Ascending aorta (tissue), 2 donors: ENCODE measurements around the gene PKD2L1. TPM values are rescaled to one million over a fixed set of nuclear protein-coding genes. Genes with fewer than 3 reads are reported as not detected.

Experiments used
- DNase-seq, 2 donors: peaks; one replicate each; pipeline ENCODE4 v3.0.0-alpha.2; 2019; ENCODE audit warnings: low spot score in 2 of 2
- H3K27ac ChIP-seq, 2 donors: fragments of 200-600 bp; sonication (generic); one replicate each; pipeline ENCODE4 v1.5.1; 2016 to 2017; ENCODE audit warnings: mild to moderate bottlenecking in 1 of 2
- H3K27me3 ChIP-seq: fragments of 200-600 bp; sonication (generic); one replicate; pipeline ENCODE4 v1.5.1; 2017
- H3K36me3 ChIP-seq, 2 donors: fragments of 200-600 bp; sonication (generic); one replicate each; pipeline ENCODE4 v1.5.1; 2016
- H3K4me1 ChIP-seq, 2 donors: fragments of 200-600 bp; sonication (generic); one replicate each; pipeline ENCODE4 v1.5.1; 2016 to 2017; ENCODE audit warnings: mild to moderate bottlenecking in 1 of 2
- H3K4me3 ChIP-seq, 2 donors: fragments of 200-600 bp; sonication (generic); one replicate each; pipeline ENCODE4 v1.5.1; 2016 to 2017; ENCODE audit warnings: mild to moderate bottlenecking in 1 of 2
- H3K9me3 ChIP-seq, 2 donors: fragments of 200-600 bp; sonication (generic); one replicate each; pipeline ENCODE4 v1.5.1; 2016
- intact Hi-C: fragments of 100-400 bp; cut with DNase I; formaldehyde crosslinking; loops from one replicate; pipeline ENCODE4 v1.15.1; 2023
- total RNA-seq: library from RNA; depleted of rRNA; stranded (reverse); fragments of >200 nt; gene quantifications from one replicate; pipeline ENCODE4 v1.1.0, GENCODE V29; 2016
- TF ChIP-seq, protein P1 (sequence below), 3 experiments: fragments of 200-600 bp in 2 of 3; fragments of 450-650 bp in 1 of 3; sonication (generic) in 2 of 3; IDR thresholded peaks; one replicate each; pipeline ENCODE4 v1.5.1; 2016 to 2019; ENCODE audit warnings: antibody characterized with exemption in 3 of 3, mild to moderate bottlenecking in 1 of 3, moderate library complexity in 1 of 3

Gene PKD2L1
- total RNA-seq, 1 donor from 2014 or later, result not detected

DNA sequence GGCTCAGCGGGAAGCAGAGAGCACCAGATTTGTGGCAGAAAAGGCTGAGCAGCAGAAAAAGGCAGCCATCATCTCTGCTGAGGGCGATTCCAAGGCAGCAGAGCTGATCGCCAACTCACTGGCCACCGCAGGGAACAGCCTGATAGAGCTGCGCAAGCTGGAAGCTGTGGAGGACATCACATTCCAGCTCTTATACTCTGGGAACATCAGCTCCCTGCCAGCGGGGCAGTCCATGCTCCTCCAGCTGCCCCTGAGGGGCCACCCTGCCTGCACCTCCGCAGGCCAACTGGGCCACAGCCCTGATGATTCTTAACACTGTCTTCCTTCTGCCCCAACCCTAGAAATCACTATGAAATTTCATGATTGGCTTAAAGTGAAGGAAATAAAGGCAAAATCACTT is 81.2 kb downstream of the PKD2L1 start:
- TF ChIP-seq, protein P1, sequence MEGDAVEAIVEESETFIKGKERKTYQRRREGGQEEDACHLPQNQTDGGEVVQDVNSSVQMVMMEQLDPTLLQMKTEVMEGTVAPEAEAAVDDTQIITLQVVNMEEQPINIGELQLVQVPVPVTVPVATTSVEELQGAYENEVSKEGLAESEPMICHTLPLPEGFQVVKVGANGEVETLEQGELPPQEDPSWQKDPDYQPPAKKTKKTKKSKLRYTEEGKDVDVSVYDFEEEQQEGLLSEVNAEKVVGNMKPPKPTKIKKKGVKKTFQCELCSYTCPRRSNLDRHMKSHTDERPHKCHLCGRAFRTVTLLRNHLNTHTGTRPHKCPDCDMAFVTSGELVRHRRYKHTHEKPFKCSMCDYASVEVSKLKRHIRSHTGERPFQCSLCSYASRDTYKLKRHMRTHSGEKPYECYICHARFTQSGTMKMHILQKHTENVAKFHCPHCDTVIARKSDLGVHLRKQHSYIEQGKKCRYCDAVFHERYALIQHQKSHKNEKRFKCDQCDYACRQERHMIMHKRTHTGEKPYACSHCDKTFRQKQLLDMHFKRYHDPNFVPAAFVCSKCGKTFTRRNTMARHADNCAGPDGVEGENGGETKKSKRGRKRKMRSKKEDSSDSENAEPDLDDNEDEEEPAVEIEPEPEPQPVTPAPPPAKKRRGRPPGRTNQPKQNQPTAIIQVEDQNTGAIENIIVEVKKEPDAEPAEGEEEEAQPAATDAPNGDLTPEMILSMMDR (IDR thresholded peaks at IDR 0.05), result no peak

DNA sequence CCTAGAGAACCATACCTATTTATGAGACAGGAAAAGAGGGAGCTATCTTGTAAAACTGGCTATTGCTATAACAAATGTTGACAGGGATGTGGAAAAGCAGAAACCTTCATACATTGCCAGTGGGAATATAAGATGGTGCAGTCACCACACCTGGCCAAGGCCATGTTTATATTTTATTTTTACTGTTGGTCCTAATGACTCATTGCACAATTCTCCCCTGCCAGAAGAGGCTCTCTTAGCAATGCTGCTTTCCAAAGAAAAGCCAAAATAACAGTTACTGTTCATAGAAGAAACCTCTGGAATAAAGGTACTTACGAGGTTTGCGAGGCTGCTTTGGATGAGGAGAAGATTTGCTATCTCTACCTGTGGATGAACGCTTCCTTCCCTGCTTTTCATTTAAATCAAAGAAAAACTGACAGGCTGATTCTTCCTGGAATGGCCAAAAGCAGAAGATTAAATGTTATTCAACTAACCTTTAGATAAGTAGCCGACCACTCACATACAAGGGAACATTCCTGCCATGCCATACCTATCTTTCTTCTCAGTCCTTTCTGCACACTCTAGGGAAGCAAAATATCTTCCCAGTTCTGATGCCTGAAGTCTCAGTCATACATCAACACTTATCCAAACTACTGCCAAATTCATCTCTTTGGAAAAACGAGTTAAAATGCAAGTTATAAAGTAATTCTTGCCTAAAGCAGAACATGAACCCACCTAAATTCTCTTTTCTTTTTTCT is 84.4 kb downstream of the PKD2L1 start:
- H3K4me1 ChIP-seq, result no peaks in the 10 kb centered on the region
- peaks cover 48 to 89% of the 10 kb centered on the region in 2 donors for H3K36me3 ChIP-seq
- H3K27ac ChIP-seq, result no peak overlapping the region
- intact Hi-C loops, result no loop called here
- H3K9me3 ChIP-seq, result no peaks in the 10 kb centered on the region
- TF ChIP-seq, protein P1 (IDR thresholded peaks at IDR 0.05), result no peak
- no peak overlapping the region for H3K4me3 ChIP-seq
- DNase-seq, result no peak
- no peaks in the 10 kb centered on the region for H3K27me3 ChIP-seq

More for the DNA sequence above, 81.2 kb downstream of the PKD2L1 start:
- Histone ChIP-seq H3K9me3 (no peaks in the 10 kb centered on the region), H3K36me3 (peaks cover 67 to 96% of the 10 kb centered on the region in 2 donors), H3K4me3 (no peak overlapping the region), H3K27ac (no peak overlapping the region), H3K27me3 (no peaks in the 10 kb centered on the region), H3K4me1 (no peaks in the 10 kb centered on the region)
- intact Hi-C loops, result no loop called here
- DNase-seq, result no peak

DNA sequence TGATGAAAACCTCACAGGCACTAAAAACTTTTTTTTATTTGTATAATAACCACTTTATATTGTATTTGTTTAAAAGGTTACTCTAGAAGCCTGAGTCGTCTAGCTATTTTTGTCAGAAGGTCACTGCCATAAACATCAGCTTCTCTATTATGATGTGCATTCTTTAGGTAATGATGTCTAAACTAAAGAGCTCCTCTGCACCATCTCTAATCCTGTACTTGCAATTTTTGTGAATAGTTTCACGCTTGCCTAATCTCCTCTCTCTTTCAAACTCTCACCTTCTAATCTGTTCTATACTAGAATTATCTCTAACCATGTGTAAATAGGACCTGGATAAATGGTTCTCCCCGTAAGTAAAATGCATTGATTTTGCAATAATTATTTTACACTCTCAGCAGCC is 90.2 kb downstream of the PKD2L1 start:
- no peak overlapping the region for H3K27ac ChIP-seq
- peaks cover 28 to 76% of the 10 kb centered on the region in 2 donors for H3K36me3 ChIP-seq
- no peak overlapping the region for H3K4me3 ChIP-seq
- TF ChIP-seq, protein P1 (IDR thresholded peaks at IDR 0.05), result no peak
- DNase-seq, result no peak
- H3K9me3 ChIP-seq, result no peaks in the 10 kb centered on the region
- no peaks in the 10 kb centered on the region for H3K27me3 ChIP-seq
- intact Hi-C loops, result no loop called here
- no peaks in the 10 kb centered on the region for H3K4me1 ChIP-seq

DNA sequence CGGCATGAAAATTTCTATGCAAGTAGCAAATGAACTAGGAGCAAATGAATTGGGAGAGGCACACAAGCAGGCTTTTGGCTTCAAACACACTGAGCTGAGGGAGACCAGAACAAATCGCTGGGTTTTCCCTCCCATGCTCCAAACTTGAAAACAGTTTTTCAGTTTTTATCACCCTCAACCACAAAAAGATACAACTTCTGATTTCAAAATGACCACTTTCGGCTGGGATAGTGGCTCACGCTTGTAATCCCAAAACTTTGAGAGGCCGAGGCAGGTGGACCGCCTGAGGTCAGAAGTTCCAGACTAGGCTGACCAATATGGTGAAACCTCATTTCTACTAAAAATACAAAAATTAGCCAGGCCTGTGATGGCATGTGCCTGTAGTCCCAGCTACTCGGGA is 91.6 kb downstream of the PKD2L1 start:
- Histone ChIP-seq H3K4me3 (no peak overlapping the region), H3K27ac (no peak overlapping the region), H3K36me3 (peaks cover 33 to 72% of the 10 kb centered on the region in 2 donors), H3K27me3 (no peaks in the 10 kb centered on the region), H3K4me1 (no peaks in the 10 kb centered on the region), H3K9me3 (no peaks in the 10 kb centered on the region)
- intact Hi-C loops, result no loop called here
- DNase-seq, result no peak
- TF ChIP-seq, protein P1 (IDR thresholded peaks at IDR 0.05), result no peak

Other genes with a start within 250 kb of the PKD2L1 start
- not detected for gene CPN1, start 248.4 kb downstream of the PKD2L1 start, total RNA-seq
- 16.6 TPM for gene ERLIN1, start 144.2 kb downstream of the PKD2L1 start, total RNA-seq
- 54.6 TPM for gene CHUK, start 100.6 kb downstream of the PKD2L1 start, total RNA-seq
- 14.3 TPM for gene CWF19L1, start 62.6 kb downstream of the PKD2L1 start, total RNA-seq
- 21.4 TPM for gene BLOC1S2, start 43.5 kb downstream of the PKD2L1 start, total RNA-seq
- 2.9 TPM for gene SCD, start 17.0 kb upstream of the PKD2L1 start, total RNA-seq
- gene WNT8B, start 132.8 kb upstream of the PKD2L1 start, total RNA-seq, result not detected
- gene SEC31B, start 189.6 kb upstream of the PKD2L1 start, total RNA-seq, result 9.2 TPM
- 71.1 TPM for gene NDUFB8, start 199.6 kb upstream of the PKD2L1 start, total RNA-seq
- gene HIF1AN, start 205.7 kb upstream of the PKD2L1 start, total RNA-seq, result 4.7 TPM